ENCODE results near the gene EXOSC3. TPM values are rescaled to one million over a fixed set of nuclear protein-coding genes. Genes with fewer than 3 reads are reported as not detected.
"Not testable (repeated sequence)": the region's sequence is repeated elsewhere in the genome, so short reads cannot be mapped to it uniquely, and the experiment has no call there.

The EXOSC3 gene
- total and polyA plus RNA-seq, 2 donors (not counting 1 experiment from before 2014, with no cell fraction given), result 11.7 to 55.3 TPM

GRCh38 chr9:37812773-37813379 lies 28.0 kb upstream of the EXOSC3 start:
- ChIA-PET CTCF (no interaction called here), POLR2A (no interaction called here)
- ATAC-seq (ENCODE audit: low read depth), result no peak
- DNase-seq, result no peak
- Mint-ChIP-seq H3K27me3 (no peaks in the 10 kb centered on the region), H3K4me1 (no peaks in the 10 kb centered on the region), H3K4me3 (no peak overlapping the region), H3K9me3 (ENCODE audit: insufficient read depth) (no peaks in the 10 kb centered on the region), H3K27ac (no peak overlapping the region)
- no peak for TF ChIP-seq EZH2 (IDR thresholded peaks at IDR 0.05; ENCODE audit: borderline replicate concordance, insufficient read depth, low read depth, low read length, poor library complexity, severe bottlenecking)
- no peak for TF ChIP-seq CTCF (IDR thresholded peaks at IDR 0.05)
- Histone ChIP-seq H3K9me3 (ENCODE audit: control extremely low read depth in 1 of 3, control insufficient read depth in 2 of 3, insufficient read depth in 1 of 3, low read length in 2 of 3) (no peaks in the 10 kb centered on the region), H3K27me3 (replicated peaks in 1 of 4; ENCODE audit: control extremely low read depth in 1 of 4, control insufficient read depth in 3 of 4, insufficient read depth in 4 of 4, low read length in 3 of 4) (no peaks in the 10 kb centered on the region), H3K36me3 (replicated peaks in 1 of 2; ENCODE audit: control extremely low read depth in 1 of 2, control insufficient read depth in 1 of 2, extremely low read depth in 1 of 2, insufficient read depth in 2 of 2, low read length in 1 of 2) (no peaks in the 10 kb centered on the region), H4K20me1 (ENCODE audit: control insufficient read depth, insufficient read depth, low read length, poor library complexity, severe bottlenecking) (peaks cover 4% of the 10 kb centered on the region), H3K4me2 (replicated peaks; ENCODE audit: low read depth, low read length, poor library complexity, severe bottlenecking) (no peak overlapping the region), H3K4me1 (ENCODE audit: control insufficient read depth in 2 of 2, insufficient read depth in 2 of 2, low read length in 2 of 2) (no peaks in the 10 kb centered on the region), H2AFZ (ENCODE audit: insufficient read depth, low read depth, low read length, poor library complexity, severe bottlenecking) (no peak overlapping the region), H3K27ac (ENCODE audit: low read length in 2 of 2) (no peak overlapping the region), H3K79me2 (ENCODE audit: control insufficient read depth, insufficient read depth, low read length) (peaks cover 12% of the 10 kb centered on the region), H3K9ac (ENCODE audit: low read length) (no peak overlapping the region), H3K4me3 (ENCODE audit: control extremely low read depth in 1 of 5, extremely low read depth in 1 of 5, insufficient read depth in 1 of 5, low read depth in 2 of 5, low read length in 4 of 5) (no peak overlapping the region)
- WGBS (ENCODE audit: insufficient coverage), result 100% methylated on average over 2 of the region's 5 CpGs
- intact Hi-C loops (cut with micrococcal nuclease), result no loop called here

- no peaks in the 10 kb centered on the region for H3K36me3 ChIP-seq (replicated peaks in 1 of 2; ENCODE audit: control extremely low read depth in 1 of 2, control insufficient read depth in 1 of 2, extremely low read depth in 1 of 2, insufficient read depth in 2 of 2, low read length in 1 of 2)
- POLR2A ChIA-PET, result no interaction called here
- ATAC-seq (ENCODE audit: low read depth) (no peak), DNase-seq (no peak)
- 100% methylated on average over 4 of the region's 6 CpGs for WGBS (ENCODE audit: insufficient coverage)
- no peak overlapping the region for H3K4me3 ChIP-seq (ENCODE audit: control extremely low read depth in 1 of 5, extremely low read depth in 1 of 5, insufficient read depth in 1 of 5, low read depth in 2 of 5, low read length in 4 of 5)
- Mint-ChIP-seq H3K27me3 (no peaks in the 10 kb centered on the region), H3K4me1 (no peaks in the 10 kb centered on the region), H3K9me3 (ENCODE audit: insufficient read depth) (no peaks in the 10 kb centered on the region), H3K27ac (no peak overlapping the region), H3K4me3 (no peak overlapping the region)
- no peaks in the 10 kb centered on the region for H3K27me3 ChIP-seq (replicated peaks in 1 of 4; ENCODE audit: control extremely low read depth in 1 of 4, control insufficient read depth in 3 of 4, insufficient read depth in 4 of 4, low read length in 3 of 4)
- H3K4me1 ChIP-seq (ENCODE audit: control insufficient read depth in 2 of 2, insufficient read depth in 2 of 2, low read length in 2 of 2), result no peaks in the 10 kb centered on the region
- H3K27ac ChIP-seq (ENCODE audit: low read length in 2 of 2), result no peak overlapping the region
- CTCF ChIA-PET, result no interaction called here
- H3K9ac ChIP-seq (ENCODE audit: low read length), result no peak overlapping the region
- no peak overlapping the region for H3K4me2 ChIP-seq (replicated peaks; ENCODE audit: low read depth, low read length, poor library complexity, severe bottlenecking)
- H3K79me2 ChIP-seq (ENCODE audit: control insufficient read depth, insufficient read depth, low read length), result peaks cover 18% of the 10 kb centered on the region
- intact Hi-C loops (cut with micrococcal nuclease), result no loop called here
- peaks cover 4% of the 10 kb centered on the region for H4K20me1 ChIP-seq (ENCODE audit: control insufficient read depth, insufficient read depth, low read length, poor library complexity, severe bottlenecking)
- no peaks in the 10 kb centered on the region for H3K9me3 ChIP-seq (ENCODE audit: control extremely low read depth in 1 of 3, control insufficient read depth in 2 of 3, insufficient read depth in 1 of 3, low read length in 2 of 3)
- TF ChIP-seq CTCF (IDR thresholded peaks at IDR 0.05), result no peak
- no peak for TF ChIP-seq EZH2 (IDR thresholded peaks at IDR 0.05; ENCODE audit: borderline replicate concordance, insufficient read depth, low read depth, low read length, poor library complexity, severe bottlenecking)
- H2AFZ ChIP-seq (ENCODE audit: insufficient read depth, low read depth, low read length, poor library complexity, severe bottlenecking), result no peak overlapping the region
Measured at GRCh38 chr9:37811906-37812476, 27.1 kb upstream of the EXOSC3 start.

GRCh38 chr9:37809676-37810075 lies 24.8 kb upstream of the EXOSC3 start:
- H3K27ac ChIP-seq (ENCODE audit: low read length in 2 of 2); H3K4me1 Mint-ChIP-seq; H3K9ac ChIP-seq (ENCODE audit: low read length); H3K4me2 ChIP-seq (replicated peaks; ENCODE audit: low read depth, low read length, poor library complexity, severe bottlenecking); H2AFZ ChIP-seq (ENCODE audit: insufficient read depth, low read depth, low read length, poor library complexity, severe bottlenecking); DNase-seq; H3K9me3 ChIP-seq (ENCODE audit: control extremely low read depth in 1 of 3, control insufficient read depth in 2 of 3, insufficient read depth in 1 of 3, low read length in 2 of 3); H3K4me3 ChIP-seq (ENCODE audit: control extremely low read depth in 1 of 5, extremely low read depth in 1 of 5, insufficient read depth in 1 of 5, low read depth in 2 of 5, low read length in 4 of 5); H3K4me1 ChIP-seq (ENCODE audit: control insufficient read depth in 2 of 2, insufficient read depth in 2 of 2, low read length in 2 of 2); CTCF ChIA-PET; H3K27me3 Mint-ChIP-seq; ATAC-seq (ENCODE audit: low read depth); H3K4me3 Mint-ChIP-seq; H3K9me3 Mint-ChIP-seq (ENCODE audit: insufficient read depth); H3K27ac Mint-ChIP-seq; intact Hi-C loops (cut with micrococcal nuclease); H3K36me3 ChIP-seq (replicated peaks in 1 of 2; ENCODE audit: control extremely low read depth in 1 of 2, control insufficient read depth in 1 of 2, extremely low read depth in 1 of 2, insufficient read depth in 2 of 2, low read length in 1 of 2); POLR2A ChIA-PET; H3K27me3 ChIP-seq (replicated peaks in 1 of 4; ENCODE audit: control extremely low read depth in 1 of 4, control insufficient read depth in 3 of 4, insufficient read depth in 4 of 4, low read length in 3 of 4): not testable (repeated sequence)
- WGBS (ENCODE audit: insufficient coverage), result 97% methylated on average over 15 of the region's 15 CpGs
- H4K20me1 ChIP-seq (ENCODE audit: control insufficient read depth, insufficient read depth, low read length, poor library complexity, severe bottlenecking), result peaks cover 15% of the 10 kb centered on the region
- H3K79me2 ChIP-seq (ENCODE audit: control insufficient read depth, insufficient read depth, low read length), result peaks cover 33% of the 10 kb centered on the region

Data from B cell (primary cell).